ENCODE measurements around the gene RFXANK.

Gene RFXANK

DNA sequence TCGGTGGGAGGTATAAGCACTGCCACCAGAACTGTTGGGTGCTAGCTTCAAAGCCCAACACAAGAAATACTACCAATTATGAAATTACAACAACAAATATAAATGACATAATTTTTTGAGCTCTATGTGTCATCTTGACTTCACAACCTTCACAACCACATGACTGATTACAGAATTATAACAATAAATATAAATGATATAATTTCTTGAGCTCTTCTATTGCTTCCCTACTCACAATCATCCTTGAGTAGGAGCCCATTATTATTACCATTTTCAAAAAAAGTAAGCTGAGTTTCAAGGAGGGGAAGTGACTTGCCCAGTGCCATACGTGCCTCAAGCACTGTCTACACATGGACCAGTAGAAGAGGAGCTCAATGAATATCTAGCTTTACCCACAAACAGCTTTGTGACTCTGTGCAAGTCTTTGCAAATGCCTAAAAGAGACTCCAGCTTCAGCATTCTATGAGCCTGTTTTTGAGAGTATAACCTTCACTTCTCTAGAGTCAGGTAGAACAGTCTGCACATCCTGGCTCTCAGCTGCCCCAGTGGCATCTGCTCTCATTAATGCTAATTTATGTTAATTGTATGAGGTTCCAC, 42.3 kb downstream of the RFXANK start:
- DNase-seq, result no peak

GRCh38 chr19:19236173-19236572, 44.1 kb downstream of the RFXANK start:
- DNase-seq, result no peak

DNA sequence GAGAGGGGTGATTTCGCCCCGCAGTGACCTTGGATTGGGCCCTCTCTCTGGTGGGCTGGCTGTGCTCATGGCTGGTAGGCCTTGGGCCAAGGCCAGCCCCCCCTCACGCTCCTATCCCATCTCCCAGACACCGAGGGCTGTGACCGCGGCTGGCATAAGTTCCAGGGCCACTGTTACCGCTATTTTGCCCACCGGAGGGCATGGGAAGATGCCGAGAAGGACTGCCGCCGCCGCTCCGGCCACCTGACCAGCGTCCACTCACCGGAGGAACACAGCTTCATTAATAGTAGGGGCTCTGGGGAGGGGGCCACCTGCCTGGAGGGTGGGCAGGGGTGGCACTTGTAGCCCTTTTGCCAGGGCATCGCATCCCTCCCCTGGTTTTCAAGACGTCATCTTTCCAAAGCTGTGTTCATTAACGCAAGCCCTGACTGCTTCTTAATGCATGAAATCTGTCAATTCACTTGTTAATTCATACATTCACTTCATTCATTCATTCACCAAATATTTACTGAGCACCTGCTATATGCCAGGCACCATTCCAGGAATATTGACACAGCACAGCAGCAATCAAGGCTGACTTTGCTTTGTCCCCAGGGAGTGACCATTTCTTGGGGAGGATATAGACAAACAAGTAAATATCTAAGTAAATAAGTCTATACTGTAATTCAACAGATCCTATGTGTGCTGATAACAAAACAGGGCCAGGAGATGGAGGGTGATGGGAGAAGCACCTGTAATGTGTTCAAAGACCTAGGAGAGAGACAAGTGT, 46.3 kb downstream of the RFXANK start:
- DNase-seq, result no peak

DNA sequence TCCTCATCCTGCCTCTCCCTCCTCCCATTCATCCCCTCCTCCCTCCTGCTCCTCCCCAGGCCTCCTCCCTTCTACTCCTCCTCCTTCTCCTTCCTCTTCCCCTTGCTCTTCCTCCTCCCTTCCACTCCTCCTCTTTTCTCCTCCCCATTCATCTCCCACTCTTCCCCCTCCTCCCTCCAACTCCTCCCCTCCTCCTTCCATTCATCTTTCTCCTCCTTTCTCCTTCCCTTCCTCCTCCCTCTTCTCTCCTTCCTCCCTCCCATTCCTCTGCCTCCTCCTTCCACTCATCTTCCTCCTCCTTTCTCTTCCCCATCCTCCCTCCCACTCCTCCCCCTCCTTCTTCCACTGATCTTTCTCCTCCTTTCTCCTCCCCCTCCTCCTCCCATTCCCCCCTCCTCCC, 47.6 kb downstream of the RFXANK start:
- no peak for DNase-seq

DNA sequence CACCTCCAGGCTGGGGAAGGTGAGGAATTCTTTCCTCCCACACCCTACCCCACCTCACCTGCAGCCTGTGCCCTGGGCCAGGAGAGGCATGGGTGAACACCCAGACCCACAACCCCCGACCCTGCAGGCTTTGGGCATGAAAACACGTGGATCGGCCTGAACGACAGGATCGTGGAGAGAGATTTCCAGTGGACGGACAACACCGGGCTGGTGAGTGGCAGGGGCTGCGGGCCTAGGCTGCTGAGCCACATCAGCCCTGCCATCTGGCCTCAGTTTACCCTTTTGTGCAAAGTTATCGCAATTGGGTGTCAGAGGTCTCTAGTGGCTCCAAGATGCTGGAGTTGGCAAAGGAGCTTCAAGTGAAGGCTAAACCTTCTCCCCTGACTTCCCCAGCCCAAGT, 48.4 kb downstream of the RFXANK start:
- no peak for DNase-seq

- no peak for DNase-seq
These were observed 58.2 kb downstream of the RFXANK start for GRCh38 chr19:19250196-19250801.

All from hippocampal formation (tissue), 2 donors.